Measurements from ENCODE around the gene MRPS11. TPM values are rescaled to one million over a fixed set of nuclear protein-coding genes. Genes with fewer than 3 reads are reported as not detected.

The MRPS11 gene
- polyA plus RNA-seq, 2 of the 4 experiments (the other 2 are of a cell fraction): 99.0 to 122 TPM

GRCh38 chr15:88511161-88511560, 43.7 kb downstream of the MRPS11 start (continued):
- TF ChIP-seq MYC (IDR thresholded peaks at IDR 0.05; ENCODE audit: borderline replicate concordance, low read length): no peak

- WGBS (ENCODE audit: missing lambda C conversion rate): 63% methylated on average over 3 of the region's 3 CpGs
- H3K4me2 ChIP-seq: no peak overlapping the region
- H3K9me3 ChIP-seq: no peaks in the 10 kb centered on the region
- POLR2A ChIA-PET: no interaction called here
- no peak overlapping the region for H3K4me3 ChIP-seq
- ATAC-seq (no peak), FAIRE-seq (no peak), DNase-seq (ENCODE audit: low read depth in 1 of 2, low spot score in 1 of 2) (no peak)
- no peak for TF ChIP-seq HDAC2 (IDR thresholded peaks at IDR 0.05)
- TF ChIP-seq ESRRA (IDR thresholded peaks at IDR 0.05; ENCODE audit: borderline replicate concordance, low read length): no peak
- TF ChIP-seq PHF8 (IDR thresholded peaks at IDR 0.05; ENCODE audit: borderline replicate concordance, low read depth): no peak
- no peak for TF ChIP-seq CBX8 (IDR thresholded peaks at IDR 0.05)
- no peak for TF ChIP-seq E2F6 (IDR thresholded peaks at IDR 0.05; ENCODE audit: borderline replicate concordance, low read depth)
- TF ChIP-seq FOSB (CRISPR knock-in tag; IDR thresholded peaks at IDR 0.05): no peak
- TF ChIP-seq JUNB (IDR thresholded peaks at IDR 0.05): no peak
- no peak for TF ChIP-seq ZNF302 (CRISPR knock-in tag; IDR thresholded peaks at IDR 0.05)
- no peak for TF ChIP-seq CHD4 (IDR thresholded peaks at IDR 0.05; ENCODE audit: borderline replicate concordance)
- no peak for TF ChIP-seq NPAS2 (CRISPR knock-in tag; IDR thresholded peaks at IDR 0.05; ENCODE audit: borderline replicate concordance)
- TF ChIP-seq RFX5 (IDR thresholded peaks at IDR 0.05): no peak
- TF ChIP-seq BCL3 (IDR thresholded peaks at IDR 0.05): no peak
- no peak for TF ChIP-seq EHF (CRISPR knock-in tag; IDR thresholded peaks at IDR 0.05)
- no peak for TF ChIP-seq RARB (CRISPR knock-in tag; IDR thresholded peaks at IDR 0.05)
- TF ChIP-seq MYC (IDR thresholded peaks at IDR 0.05; ENCODE audit: borderline replicate concordance, low read length): no peak
- no peak for TF ChIP-seq CEBPB (IDR thresholded peaks at IDR 0.05)
- TF ChIP-seq ZSCAN20 (CRISPR knock-in tag; IDR thresholded peaks at IDR 0.05): no peak
- no peak for TF ChIP-seq HMGXB4 (CRISPR knock-in tag; IDR thresholded peaks at IDR 0.05; ENCODE audit: borderline replicate concordance)
- no peak for TF ChIP-seq MAZ (IDR thresholded peaks at IDR 0.05; ENCODE audit: borderline replicate concordance, low read depth, low read length)
- CTCF ChIA-PET: no interaction called here
- no peaks in the 10 kb centered on the region for H3K4me1 ChIP-seq
- no peak overlapping the region for H3K27ac ChIP-seq
Measured at GRCh38 chr15:88512078-88512477, 44.6 kb downstream of the MRPS11 start.

- H3K4me3 ChIP-seq: no peak overlapping the region
- POLR2A ChIA-PET: no interaction called here
- no peak overlapping the region for H3K27ac ChIP-seq
- no peak for FAIRE-seq
- no peak for TF ChIP-seq NPAS2 (CRISPR knock-in tag; IDR thresholded peaks at IDR 0.05; ENCODE audit: borderline replicate concordance)
- TF ChIP-seq JUN (IDR thresholded peaks at IDR 0.05): no peak
- WGBS (ENCODE audit: missing lambda C conversion rate): 87% methylated on average over 5 of the region's 5 CpGs
- no peak for DNase-seq (ENCODE audit: low read depth in 1 of 2, low spot score in 1 of 2)
- CTCF ChIA-PET: no interaction called here
- no peaks in the 10 kb centered on the region for H3K9me3 ChIP-seq
- no peak for ATAC-seq
- H3K4me1 ChIP-seq: no peaks in the 10 kb centered on the region
- H3K4me2 ChIP-seq: no peak overlapping the region
Measured at GRCh38 chr15:88512601-88513000, 45.1 kb downstream of the MRPS11 start.

GRCh38 chr15:88513195-88513594, 45.7 kb downstream of the MRPS11 start:
- 84% methylated on average over 5 of the region's 5 CpGs for WGBS (ENCODE audit: missing lambda C conversion rate)
- no peak overlapping the region for H3K4me2 ChIP-seq
- no peak for DNase-seq (ENCODE audit: low read depth in 1 of 2, low spot score in 1 of 2)
- no peak for FAIRE-seq
- H3K4me3 ChIP-seq: no peak overlapping the region
- H3K4me1 ChIP-seq: no peaks in the 10 kb centered on the region
- no peak for ATAC-seq
- CTCF ChIA-PET: no interaction called here
- no peak overlapping the region for H3K27ac ChIP-seq
- POLR2A ChIA-PET: no interaction called here
- no peaks in the 10 kb centered on the region for H3K9me3 ChIP-seq
- TF ChIP-seq PBX3 (IDR thresholded peaks at IDR 0.05) (no peak), CBX8 (IDR thresholded peaks at IDR 0.05) (no peak), ZFP36 (IDR thresholded peaks at IDR 0.05; ENCODE audit: borderline replicate concordance, partially characterized antibody) (no peak), BHLHE40 (IDR thresholded peaks at IDR 0.05; ENCODE audit: low read depth, low read length) (no peak), FOSB (CRISPR knock-in tag; IDR thresholded peaks at IDR 0.05) (no peak), MAZ (IDR thresholded peaks at IDR 0.05; ENCODE audit: borderline replicate concordance, low read depth, low read length) (no peak), GATA3 (IDR thresholded peaks at IDR 0.05; ENCODE audit: borderline replicate concordance) (no peak), HOXB5 (CRISPR knock-in tag; IDR thresholded peaks at IDR 0.05) (no peak), RAD21 (conservative IDR thresholded peaks at IDR 0.05 in 1 of 2, IDR thresholded peaks at IDR 0.05 in 1 of 2) (no peak), POLR2AphosphoS2 (conservative IDR thresholded peaks at IDR 0.05; ENCODE audit: low read length) (no peak)

Measured in A549 (cell line).